ENCODE data around the gene ETDC. TPM values are rescaled to one million over a fixed set of nuclear protein-coding genes. Genes with fewer than 3 reads are reported as not detected.

Gene ETDC
- polyA plus RNA-seq, 1 donor (not counting 4 experiments of a cell fraction or from before 2014, with no cell fraction given), result not detected

GRCh38 chrX:135340831-135341230 lies 31.6 kb downstream of the ETDC start:
- Histone ChIP-seq H3K4me1 (ENCODE audit: control insufficient read depth, extremely low read depth, insufficient read depth, low read length) (peaks cover 3% of the 10 kb centered on the region), H3K9ac (ENCODE audit: control insufficient read depth, extremely low read depth, insufficient read depth, low read length) (no peak overlapping the region), H3K27me3 (ENCODE audit: control insufficient read depth, extremely low read depth, insufficient read depth, low read length) (no peaks in the 10 kb centered on the region), H4K20me1 (ENCODE audit: control insufficient read depth, extremely low read depth, insufficient read depth, low read length) (no peaks in the 10 kb centered on the region), H2AFZ (ENCODE audit: control insufficient read depth, low read length) (no peak overlapping the region), H3K36me3 (ENCODE audit: control insufficient read depth in 2 of 2, extremely low read depth in 1 of 2, insufficient read depth in 2 of 2, low read length in 2 of 2) (no peaks in the 10 kb centered on the region), H3K9me1 (ENCODE audit: control insufficient read depth, extremely low read depth, insufficient read depth, low read length) (no peaks in the 10 kb centered on the region), H3K4me3 (ENCODE audit: control insufficient read depth in 2 of 3, extremely low read depth in 1 of 3, insufficient read depth in 2 of 3, low read depth in 1 of 3, low read length in 3 of 3) (no peak overlapping the region), H3K4me2 (ENCODE audit: control insufficient read depth, extremely low read depth, insufficient read depth, low read depth, low read length) (no peak overlapping the region), H3K27ac (ENCODE audit: control insufficient read depth, insufficient read depth, low read length) (no peak overlapping the region), H3K79me2 (ENCODE audit: control insufficient read depth, insufficient read depth, low read length) (peaks cover 4% of the 10 kb centered on the region), H3K9me3 (ENCODE audit: control insufficient read depth, low read depth, low read length) (no peaks in the 10 kb centered on the region)
- dilution Hi-C loops (cut with MboI; ENCODE audit: extremely low pct_ligation_motif_present, low sequenced_read_pairs), result no loop called here
- TF ChIP-seq CTCF (optimal IDR thresholded peaks at IDR 0.05 in 1 of 3, IDR thresholded peaks at IDR 0.05 in 1 of 3, conservative IDR thresholded peaks at IDR 0.05 in 1 of 3; ENCODE audit: extremely low read depth in 1 of 3, insufficient read depth in 2 of 3, low read length in 3 of 3), result no peak
- TF ChIP-seq EZH2 (IDR thresholded peaks at IDR 0.05; ENCODE audit: low read length), result no peak
- DNase-seq (ENCODE audit: low read depth, low spot score) (no peak), FAIRE-seq (no peak)

GRCh38 chrX:135345107-135345589 lies 35.9 kb downstream of the ETDC start:
- Histone ChIP-seq H3K27me3 (ENCODE audit: control insufficient read depth, extremely low read depth, insufficient read depth, low read length) (no peaks in the 10 kb centered on the region), H3K36me3 (ENCODE audit: control insufficient read depth in 2 of 2, extremely low read depth in 1 of 2, insufficient read depth in 2 of 2, low read length in 2 of 2) (peaks cover 0 to 4% of the 10 kb centered on the region in 2 experiments), H3K9me1 (ENCODE audit: control insufficient read depth, extremely low read depth, insufficient read depth, low read length) (no peaks in the 10 kb centered on the region), H4K20me1 (ENCODE audit: control insufficient read depth, extremely low read depth, insufficient read depth, low read length) (no peaks in the 10 kb centered on the region), H3K9me3 (ENCODE audit: control insufficient read depth, low read depth, low read length) (no peaks in the 10 kb centered on the region), H3K4me2 (ENCODE audit: control insufficient read depth, extremely low read depth, insufficient read depth, low read depth, low read length) (peak overlapping the region; percentile 75), H3K4me1 (ENCODE audit: control insufficient read depth, extremely low read depth, insufficient read depth, low read length) (peaks cover 3% of the 10 kb centered on the region), H2AFZ (ENCODE audit: control insufficient read depth, low read length) (peak overlapping the region; percentile 2), H3K79me2 (ENCODE audit: control insufficient read depth, insufficient read depth, low read length) (peaks cover 4% of the 10 kb centered on the region), H3K27ac (ENCODE audit: control insufficient read depth, insufficient read depth, low read length) (peak overlapping the region; percentile 68), H3K9ac (ENCODE audit: control insufficient read depth, extremely low read depth, insufficient read depth, low read length) (peak overlapping the region; percentile 78), H3K4me3 (ENCODE audit: control insufficient read depth in 2 of 3, extremely low read depth in 1 of 3, insufficient read depth in 2 of 3, low read depth in 1 of 3, low read length in 3 of 3) (peak overlapping the region; percentile 61 to 77 (median 67))
- DNase-seq (ENCODE audit: low read depth, low spot score), result no peak
- TF ChIP-seq CTCF (optimal IDR thresholded peaks at IDR 0.05 in 1 of 3, IDR thresholded peaks at IDR 0.05 in 1 of 3, conservative IDR thresholded peaks at IDR 0.05 in 1 of 3; ENCODE audit: extremely low read depth in 1 of 3, insufficient read depth in 2 of 3, low read length in 3 of 3) (no peak), EZH2 (IDR thresholded peaks at IDR 0.05; ENCODE audit: low read length) (no peak)
- dilution Hi-C loops (cut with MboI; ENCODE audit: extremely low pct_ligation_motif_present, low sequenced_read_pairs), result no loop called here
- no peak for FAIRE-seq

Measured in keratinocyte (primary cell).